ENCODE results near the gene CNOT10.
"Not testable (repeated sequence)": the region's sequence is repeated elsewhere in the genome, so short reads cannot be mapped to it uniquely, and the experiment has no call there.

The CNOT10 gene

GRCh38 chr3:32757618-32758374 is 72.8 kb downstream of the CNOT10 start:
- no peak for DNase-seq (ENCODE audit: low spot score)

DNA sequence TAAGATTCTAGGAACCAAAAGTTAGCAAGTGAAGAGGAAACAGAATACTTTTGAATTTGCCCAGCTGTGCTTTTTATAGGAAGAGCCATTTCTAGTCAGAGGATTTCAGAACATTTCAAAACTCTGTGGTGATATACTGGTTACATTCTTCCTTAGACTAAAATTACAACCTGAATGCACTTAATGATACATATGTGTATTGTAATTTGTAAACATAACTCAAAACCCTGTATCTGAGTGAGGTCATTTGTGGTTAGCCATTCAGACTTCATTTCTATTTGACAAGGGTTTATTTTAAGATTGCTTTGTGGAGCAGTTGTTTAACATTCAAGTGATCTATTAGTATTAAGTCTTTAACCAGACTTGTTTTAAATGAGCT is 73.4 kb downstream of the CNOT10 start:
- no peak for DNase-seq (ENCODE audit: low spot score)

DNA sequence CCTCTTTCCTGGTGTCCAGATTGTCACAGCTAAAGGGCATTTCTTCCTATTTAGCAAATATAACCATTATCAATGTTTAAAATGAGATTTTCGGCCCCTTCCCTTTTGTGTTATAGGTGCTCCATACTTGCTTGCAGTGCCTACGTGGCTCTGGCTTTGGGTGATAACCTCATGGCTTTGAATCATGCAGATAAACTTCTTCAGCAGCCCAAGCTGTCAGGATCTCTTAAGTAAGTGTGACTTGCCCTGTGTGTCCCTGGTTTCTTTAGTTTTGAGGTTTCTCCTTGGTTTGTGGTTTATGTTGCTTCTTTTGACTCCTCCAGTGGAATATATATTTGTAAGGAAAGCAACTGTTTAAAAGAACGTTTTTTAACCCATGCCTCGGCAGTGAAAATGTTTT is 74.4 kb downstream of the CNOT10 start:
- no peak for DNase-seq (ENCODE audit: low spot score)

GRCh38 chr3:32764481-32764880 is 79.5 kb downstream of the CNOT10 start:
- no peak for DNase-seq (ENCODE audit: low spot score)

GRCh38 chr3:32778389-32778788 is 93.4 kb downstream of the CNOT10 start:
- no peak for DNase-seq (ENCODE audit: low spot score)

GRCh38 chr3:32780071-32780734 is 95.2 kb downstream of the CNOT10 start:
- DNase-seq (ENCODE audit: low spot score): no peak

DNA sequence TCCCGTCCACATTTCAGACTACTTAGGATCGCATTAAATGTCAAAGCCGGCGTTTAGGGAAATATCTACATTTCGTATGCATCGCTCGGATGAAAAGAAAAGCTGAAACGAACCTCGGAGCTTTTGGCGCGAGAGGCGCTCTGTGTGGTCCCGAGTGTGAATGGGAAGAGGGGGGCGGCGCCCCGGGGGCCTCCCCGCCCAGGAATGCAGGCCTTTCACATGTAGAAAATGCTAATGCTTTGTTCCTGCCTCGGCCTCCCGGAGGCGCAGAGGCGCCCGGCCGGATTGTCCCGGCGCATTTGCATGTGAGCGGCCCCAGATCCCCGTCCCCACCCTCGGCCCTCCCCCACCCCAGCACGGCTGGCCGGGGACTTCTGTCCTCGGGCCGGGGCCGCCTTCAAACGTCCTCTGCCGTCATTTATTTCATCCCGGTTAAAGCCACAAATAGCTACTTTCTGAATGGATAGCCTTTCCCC is 95.8 kb downstream of the CNOT10 start:
- no peak for DNase-seq (ENCODE audit: low spot score)

GRCh38 chr3:32781211-32781968 is 96.4 kb downstream of the CNOT10 start:
- peak; percentile 68 for DNase-seq (ENCODE audit: low spot score)

DNA sequence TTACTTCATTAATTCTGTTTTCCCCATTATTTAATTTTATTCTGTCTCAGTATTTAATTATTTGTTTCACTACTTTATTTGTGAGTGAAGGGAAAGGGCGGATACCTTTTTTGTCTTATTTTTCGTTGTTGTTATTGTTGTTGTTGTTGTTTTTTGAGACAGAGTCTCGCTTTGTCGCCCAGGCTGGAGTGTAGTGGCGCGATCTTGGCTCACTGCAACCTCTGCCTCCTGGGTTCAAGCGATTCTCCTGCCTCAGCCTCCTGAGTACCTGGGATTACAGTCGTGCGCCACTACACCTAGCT is 96.9 kb downstream of the CNOT10 start:
- not testable (repeated sequence) for DNase-seq (ENCODE audit: low spot score)

- DNase-seq (ENCODE audit: low spot score): no peak
Observed at GRCh38 chr3:32782407-32782806, 97.4 kb downstream of the CNOT10 start.

- DNase-seq (ENCODE audit: low spot score): no peak
Observed at GRCh38 chr3:32791833-32792232, 106.8 kb downstream of the CNOT10 start.

DNA sequence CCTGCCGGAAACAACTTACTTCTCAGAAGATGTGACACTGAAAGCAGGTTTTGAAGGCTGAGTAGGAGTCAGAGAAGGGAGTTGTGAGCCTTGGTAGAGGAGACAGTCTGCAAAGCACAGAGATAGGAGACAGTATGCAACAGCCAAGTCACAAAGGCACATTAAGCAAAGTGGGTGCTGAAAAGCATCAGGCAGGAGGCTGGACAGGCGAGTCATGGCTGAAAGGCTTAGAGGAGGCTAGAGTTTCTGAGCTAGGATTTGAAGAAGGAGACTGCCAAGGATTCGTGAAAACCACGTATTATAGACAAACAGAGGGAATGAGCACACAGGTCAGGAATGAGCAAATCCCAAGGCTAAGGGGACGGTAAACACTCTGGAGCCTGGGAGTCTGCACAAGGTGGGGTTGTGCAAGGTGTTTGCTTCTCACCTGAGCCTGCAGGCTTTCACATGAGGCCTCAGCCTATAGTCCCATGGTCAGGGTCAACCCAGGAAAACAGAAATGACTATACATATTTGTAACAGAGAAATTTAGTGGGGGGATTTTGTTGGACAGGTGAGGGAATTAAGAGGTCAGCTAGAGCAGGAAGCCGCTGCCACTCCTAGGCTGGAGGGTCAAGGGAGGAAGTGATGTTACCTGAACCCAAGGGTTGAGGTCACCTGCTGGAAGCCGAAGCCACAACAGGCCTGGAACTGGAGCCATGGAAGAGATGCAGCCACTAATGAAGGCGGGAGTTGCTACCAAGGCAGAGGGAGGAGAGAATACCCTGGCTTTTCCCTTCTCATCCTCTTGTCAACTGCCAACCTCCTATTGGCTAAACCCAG is 109.7 kb downstream of the CNOT10 start:
- DNase-seq (ENCODE audit: low spot score): no peak

DNA sequence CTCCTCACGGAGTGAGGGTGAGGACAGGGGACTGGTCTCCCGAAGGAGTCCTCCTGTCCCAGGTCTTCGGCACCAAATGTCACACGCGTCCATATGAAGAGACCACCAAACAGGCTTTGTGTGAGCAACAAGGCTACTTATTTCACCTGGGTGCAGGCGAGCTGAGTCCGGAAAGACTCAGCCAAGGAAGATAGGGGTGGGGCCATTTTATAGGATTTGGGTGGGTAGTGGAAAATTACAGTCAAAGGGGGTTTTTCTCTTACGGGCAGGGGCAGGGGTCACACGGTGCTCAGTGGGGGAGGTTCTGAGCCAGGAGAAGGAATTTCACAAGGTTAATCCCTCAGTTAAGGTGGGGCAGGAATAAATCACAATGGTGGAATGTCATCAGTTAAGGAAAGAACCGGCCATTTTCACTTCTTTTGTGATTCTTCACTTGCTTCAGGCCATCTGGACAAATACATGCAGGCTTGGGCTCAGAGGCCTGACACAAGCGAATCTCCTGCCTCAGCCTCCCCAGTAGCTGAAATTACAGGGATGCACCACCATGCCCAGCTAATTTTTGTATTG is 111.5 kb downstream of the CNOT10 start:
- DNase-seq (ENCODE audit: low spot score): not testable (repeated sequence)

- DNase-seq (ENCODE audit: low spot score): no peak
Observed at GRCh38 chr3:32797776-32798175, 112.8 kb downstream of the CNOT10 start.

- not testable (repeated sequence) for DNase-seq (ENCODE audit: low spot score)
Observed at GRCh38 chr3:32801440-32801839, 116.5 kb downstream of the CNOT10 start.

DNA sequence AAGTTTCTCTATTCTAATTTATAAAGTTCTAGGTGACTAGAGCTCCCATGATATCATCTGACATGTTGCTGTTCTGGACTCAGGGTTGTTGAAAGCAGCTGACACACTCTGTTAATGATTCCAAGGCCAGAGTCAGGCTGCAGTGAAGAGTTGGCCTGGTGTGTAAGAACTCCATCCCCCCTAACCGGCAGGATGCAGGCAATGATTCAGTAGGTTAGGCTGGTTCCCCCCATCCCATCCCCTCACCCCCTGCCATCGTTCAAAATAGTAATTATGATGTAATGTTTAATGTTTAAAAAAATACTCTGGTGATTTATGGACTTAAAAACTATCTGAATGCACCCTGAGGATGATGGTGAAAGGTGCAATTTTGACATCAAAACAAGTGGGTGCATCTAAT is 128.2 kb downstream of the CNOT10 start:
- DNase-seq (ENCODE audit: low spot score): no peak

- no peak for DNase-seq (ENCODE audit: low spot score)
Observed at GRCh38 chr3:32814361-32814760, 129.4 kb downstream of the CNOT10 start.

GRCh38 chr3:32815841-32816438 is 131.0 kb downstream of the CNOT10 start:
- no peak for DNase-seq (ENCODE audit: low spot score)

DNA sequence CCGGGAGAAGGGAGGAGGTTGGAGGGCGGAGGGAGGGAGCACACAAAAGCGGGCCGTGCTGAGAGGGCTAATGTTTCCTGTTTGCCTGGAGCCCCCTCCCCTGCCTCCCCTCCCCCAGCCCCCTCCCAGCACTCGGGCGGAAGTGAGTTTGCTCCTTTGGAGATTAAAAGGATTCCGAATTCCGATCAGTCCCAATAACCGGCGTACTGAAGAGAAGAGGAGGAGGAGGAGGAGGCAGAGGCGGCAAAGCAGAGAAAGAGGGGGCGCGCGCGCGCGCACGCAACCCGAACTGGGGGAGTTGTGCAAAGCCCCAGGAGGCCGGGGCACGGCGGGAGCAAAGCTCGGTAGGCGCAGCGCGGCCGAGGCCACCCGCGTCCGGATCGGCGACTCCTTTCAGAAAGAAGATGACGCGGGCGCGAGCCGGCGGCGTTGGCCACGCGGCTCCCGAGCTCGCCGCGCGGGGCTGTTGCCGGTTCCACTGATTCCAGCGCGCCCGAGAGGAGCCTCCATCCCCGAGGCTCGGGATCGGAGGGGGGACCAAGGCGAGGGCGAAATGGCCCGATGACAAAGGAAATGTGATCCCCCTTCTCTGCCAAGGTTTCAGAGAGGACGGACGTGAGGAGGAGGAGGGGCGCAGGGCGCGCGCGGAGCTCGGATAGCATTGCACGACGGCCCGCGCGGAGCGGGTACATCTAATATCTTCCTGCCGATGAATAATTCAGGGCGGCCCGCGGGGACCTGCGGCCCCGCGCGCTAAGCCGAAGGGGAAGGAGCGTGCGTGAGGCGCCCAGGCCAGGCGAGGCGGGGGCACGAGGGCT is 131.7 kb downstream of the CNOT10 start:
- DNase-seq (ENCODE audit: low spot score): no peak

GRCh38 chr3:32817257-32817557 is 132.2 kb downstream of the CNOT10 start:
- no peak for DNase-seq (ENCODE audit: low spot score)
